Cardiac septum (tissue), 1 donor: Measurements from ENCODE around the gene DEGS2. TPM values are rescaled to one million over a fixed set of nuclear protein-coding genes. Genes with fewer than 3 reads are reported as not detected.

Experiments used
- DNase-seq: peaks from one replicate; pipeline ENCODE4 v3.0.0-alpha.2; 2020; ENCODE audit warnings: low spot score
- intact Hi-C: fragments of 100-400 bp; cut with DNase I; formaldehyde crosslinking; loops from one replicate; pipeline ENCODE4 v1.14.0; 2022
- total RNA-seq: library from RNA; stranded (reverse); fragmentation: NEBNext Ultra II Directional; extraction: Animal tissue kit (Norgen Biotek cat#: 25700); gene quantifications from one replicate; pipeline ENCODE4 v1.2.1, GENCODE V29; 2021
- donor health status: DM: no; HTN: no; CAD: no.

Gene DEGS2
- total RNA-seq, 1 donor from 2014 or later = not detected

DNA sequence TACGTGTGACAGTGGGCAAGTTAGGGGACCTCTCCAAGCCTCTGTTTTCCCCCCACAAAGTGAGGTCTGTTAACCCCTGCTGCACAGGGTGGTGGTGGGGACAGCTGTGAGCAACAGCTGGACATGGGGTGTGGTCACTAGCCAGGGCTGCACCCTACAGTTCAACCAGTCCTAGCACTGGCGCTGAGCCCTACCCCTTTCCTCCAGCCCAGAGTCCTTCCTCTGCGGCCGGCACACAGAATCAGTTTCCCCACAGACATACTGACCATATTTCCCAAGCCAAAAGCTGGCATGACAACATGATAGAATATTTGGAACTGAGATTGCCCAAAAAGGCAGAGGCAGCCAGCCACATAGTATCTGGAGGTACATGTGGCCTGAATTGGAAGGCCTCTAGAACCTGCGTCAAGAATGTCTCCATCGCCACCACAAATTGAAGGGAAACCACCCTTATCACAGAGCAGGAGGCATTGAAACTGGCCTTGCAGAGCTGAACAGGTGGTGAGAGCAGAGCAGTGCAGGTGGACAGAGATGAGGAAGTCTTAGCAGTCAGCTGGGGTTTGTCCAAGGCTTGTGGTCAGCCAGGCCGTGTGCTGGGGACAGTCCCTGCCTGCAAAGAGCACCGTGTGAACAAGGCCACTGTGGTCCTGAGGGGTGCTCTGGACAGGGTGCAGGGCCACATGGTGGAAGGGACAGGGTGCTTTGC, 21.2 kb downstream of the DEGS2 start:
- no peak for DNase-seq
- intact Hi-C loops = no loop called here

DNA sequence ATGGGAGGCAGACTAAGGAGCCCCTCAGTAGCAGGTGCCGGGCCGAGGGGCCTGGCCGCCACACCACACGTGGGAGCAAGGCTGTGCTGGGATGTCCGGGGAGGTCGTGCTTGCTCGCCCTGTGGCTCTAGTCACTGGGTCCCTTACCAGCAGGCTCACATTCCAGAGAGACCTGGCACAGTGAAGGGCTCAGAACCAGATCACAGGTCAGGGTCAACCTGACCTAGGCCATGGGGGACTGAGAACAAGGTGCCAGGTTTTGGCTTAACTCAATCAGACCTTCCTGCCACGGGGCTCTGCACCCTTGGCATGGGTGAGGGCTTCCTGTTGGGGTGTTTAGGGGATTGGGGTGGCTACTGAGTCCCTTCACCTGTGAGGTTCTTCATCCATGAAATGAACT, 22.3 kb downstream of the DEGS2 start:
- no peak for DNase-seq
- intact Hi-C loops = no loop called here

DNA sequence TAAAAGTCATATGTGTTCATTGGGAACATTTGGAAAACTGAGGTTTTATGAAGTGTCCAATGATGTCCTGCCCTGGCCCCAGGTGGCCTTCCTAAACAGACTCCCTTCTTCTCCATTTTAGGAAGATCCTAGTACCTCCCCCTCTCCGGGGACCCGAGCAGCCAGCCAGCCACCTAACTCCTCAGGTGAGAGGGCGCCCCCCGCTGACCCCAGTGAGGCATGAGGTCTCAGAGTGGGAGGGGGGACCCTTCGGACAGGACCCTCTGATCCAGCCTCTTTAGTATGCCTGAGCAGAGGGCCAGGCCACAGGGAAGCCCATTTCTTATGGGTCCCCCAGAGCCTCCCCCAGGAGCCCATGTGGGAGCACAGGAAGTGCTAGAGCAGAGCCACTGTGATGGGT, 23.7 kb downstream of the DEGS2 start:
- no peak for DNase-seq
- intact Hi-C loops = no loop called here

DNA sequence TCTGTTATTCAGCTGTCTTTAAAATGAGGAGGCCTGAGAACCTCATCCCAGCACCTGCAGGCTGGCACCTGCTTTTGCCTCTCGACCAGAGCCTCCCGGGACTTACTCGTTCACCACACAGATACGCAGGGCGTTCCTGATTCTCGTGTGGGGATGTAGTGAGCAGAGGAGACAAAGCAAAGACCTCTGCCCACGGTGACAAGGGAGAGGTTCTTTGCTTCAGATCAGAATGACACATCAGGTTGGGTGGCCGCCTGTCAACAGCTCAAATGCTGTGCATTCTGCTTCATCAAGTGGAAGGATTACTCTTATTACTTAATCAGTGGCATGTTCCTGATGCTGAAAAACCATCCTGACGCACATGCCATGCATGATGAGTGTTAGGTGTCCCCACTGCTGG, 24.4 kb downstream of the DEGS2 start:
- intact Hi-C loops = no loop called here
- no peak for DNase-seq

DNA sequence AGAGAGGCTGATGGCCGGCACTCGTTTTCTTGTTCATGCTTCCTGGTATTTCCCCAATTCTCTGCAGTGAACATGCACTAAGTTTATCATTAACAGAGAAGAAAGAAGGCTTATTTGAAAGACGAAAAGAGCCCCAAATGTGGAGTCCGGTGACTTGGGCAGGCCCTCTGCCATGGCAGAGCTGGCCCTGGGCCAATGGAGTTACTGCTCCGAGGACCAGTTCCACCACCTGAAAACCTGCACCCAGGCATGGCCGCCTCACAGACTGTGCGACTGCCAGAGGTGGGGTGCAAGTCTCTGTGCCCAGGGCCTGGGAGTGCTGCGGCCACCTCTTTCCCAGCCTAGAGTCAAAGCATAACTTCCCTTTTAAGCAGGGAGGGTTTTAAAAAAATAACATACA, 24.9 kb downstream of the DEGS2 start:
- intact Hi-C loops = no loop called here
- DNase-seq = no peak

DNA sequence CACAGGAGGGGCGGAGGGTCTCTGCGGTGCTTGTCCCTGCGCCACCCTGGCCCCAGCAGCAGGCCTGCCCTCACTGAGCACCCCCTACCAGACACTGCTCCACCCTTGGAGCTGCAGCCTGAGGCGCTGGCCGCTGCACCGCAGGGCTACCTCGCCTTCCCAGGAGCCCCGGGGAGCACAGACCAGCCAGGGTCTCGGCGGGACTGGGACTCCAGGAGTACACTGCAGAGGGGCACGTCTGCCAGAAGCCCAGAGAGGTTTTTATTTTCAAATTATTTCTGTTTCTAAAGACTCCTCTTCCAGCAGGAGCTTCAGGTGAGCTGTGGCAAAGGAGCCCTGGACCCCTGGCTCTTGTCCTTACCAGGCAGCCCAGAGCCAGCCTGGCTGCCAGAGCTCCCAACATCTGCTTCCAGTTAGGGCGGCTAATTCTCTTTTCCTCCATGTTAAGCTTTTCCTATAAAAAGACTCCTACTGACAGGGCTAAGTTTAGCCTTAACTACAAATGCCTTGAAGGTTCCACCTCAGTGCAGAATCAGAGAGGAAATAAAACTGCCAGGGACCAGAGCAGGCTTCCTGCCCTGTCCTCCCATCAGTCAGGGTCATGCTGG, 26.4 kb downstream of the DEGS2 start:
- no peak for DNase-seq
- intact Hi-C loops = no loop called here

DNA sequence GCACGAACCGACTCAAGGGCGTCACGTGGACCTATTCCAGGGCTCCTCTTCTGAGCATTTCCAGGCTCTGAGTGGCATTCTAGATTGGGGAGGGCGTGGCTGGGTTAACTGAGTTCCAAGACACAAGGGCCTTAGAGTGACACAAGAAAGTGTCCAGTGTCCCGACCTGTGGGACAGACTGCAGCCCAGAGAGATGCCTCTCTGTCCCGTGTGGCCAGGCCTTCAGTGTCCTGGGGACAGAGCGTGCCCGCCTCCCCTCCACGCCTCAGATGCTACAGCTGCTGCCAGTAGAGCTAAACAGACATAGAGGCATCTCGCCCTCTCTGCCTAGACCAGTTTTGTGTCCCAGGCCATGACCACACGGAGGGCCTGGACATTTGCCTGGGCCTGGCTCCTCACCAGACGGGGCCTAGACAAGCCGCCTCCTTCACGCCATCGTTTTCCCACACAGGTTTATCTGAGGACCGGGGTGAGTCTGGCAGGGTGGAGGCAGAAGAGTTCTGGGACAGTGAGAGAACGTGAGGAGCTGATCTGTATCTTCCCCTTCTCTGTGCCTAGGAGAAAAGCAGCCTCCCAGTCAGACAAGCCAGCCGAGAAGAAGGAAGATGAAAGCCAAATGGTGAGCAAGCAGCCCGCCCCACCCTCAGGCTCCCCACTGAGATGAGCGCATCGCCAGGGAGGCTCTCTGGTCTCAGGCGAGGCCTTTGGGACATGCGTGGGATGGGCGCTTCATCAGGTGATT, 27.1 kb downstream of the DEGS2 start:
- no peak for DNase-seq
- intact Hi-C loops = no loop called here

DNA sequence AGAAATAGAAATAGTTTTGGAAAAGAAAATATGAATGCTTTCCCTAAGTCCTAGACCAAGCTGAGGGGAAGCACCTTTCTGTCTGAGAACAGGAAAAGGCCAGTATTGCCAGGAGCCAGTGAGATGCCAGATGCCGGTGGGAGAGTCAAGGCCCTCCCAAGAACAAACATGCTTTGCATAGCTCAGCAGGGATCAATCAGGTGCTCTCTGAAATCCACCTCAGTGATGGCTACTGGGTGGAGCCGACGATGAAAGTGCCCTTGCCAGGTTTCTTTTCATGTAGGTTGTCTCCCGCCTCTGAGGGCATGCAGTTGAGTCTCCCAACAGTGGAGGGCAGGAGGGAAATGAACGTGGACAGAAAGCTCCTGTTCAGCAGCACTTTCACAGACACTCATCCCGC, 28.3 kb downstream of the DEGS2 start:
- intact Hi-C loops = no loop called here
- no peak for DNase-seq

DNA sequence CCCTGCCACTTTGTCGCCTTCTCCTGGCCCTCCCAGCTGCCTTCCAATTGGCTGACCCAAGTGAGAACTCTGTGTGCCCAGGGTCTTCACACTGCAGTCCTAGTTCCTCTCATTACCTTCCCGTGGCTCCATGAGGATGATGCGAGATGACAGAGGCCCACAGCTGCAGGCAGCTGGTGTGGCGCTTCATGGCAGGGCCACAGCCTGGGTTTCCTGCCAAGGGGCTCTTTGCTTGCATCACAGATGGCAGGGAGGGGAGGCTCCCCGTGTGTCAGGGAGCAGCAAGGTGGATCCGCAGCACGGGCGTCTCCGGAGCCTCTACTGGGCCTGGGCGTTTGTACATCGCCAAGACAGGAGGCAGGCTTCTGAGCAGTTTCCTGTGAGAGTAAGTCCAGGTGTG, 28.9 kb downstream of the DEGS2 start:
- no peak for DNase-seq
- intact Hi-C loops = no loop called here

DNA sequence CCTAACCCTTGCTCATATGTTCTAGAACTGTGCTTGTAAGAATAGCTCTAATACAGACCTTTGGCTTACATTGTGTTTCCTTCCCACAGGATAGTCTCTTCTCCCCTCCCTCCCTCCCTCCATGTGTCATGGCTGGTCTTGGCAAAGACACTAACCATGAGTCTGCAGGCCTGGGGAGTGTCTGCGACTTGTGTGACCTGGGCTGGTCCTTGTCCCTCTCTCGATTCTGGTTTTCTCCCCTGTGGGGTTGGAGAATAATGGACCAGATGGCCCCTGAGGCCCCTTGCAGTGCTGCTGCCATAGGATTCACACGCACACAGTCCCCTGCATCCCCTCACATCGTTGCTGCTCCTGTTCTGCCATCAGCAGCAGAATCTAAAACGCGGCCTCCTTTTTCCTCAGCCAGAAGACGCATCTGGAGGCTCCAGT, 30.3 kb downstream of the DEGS2 start:
- intact Hi-C loops = no loop called here
- DNase-seq = no peak

DNA sequence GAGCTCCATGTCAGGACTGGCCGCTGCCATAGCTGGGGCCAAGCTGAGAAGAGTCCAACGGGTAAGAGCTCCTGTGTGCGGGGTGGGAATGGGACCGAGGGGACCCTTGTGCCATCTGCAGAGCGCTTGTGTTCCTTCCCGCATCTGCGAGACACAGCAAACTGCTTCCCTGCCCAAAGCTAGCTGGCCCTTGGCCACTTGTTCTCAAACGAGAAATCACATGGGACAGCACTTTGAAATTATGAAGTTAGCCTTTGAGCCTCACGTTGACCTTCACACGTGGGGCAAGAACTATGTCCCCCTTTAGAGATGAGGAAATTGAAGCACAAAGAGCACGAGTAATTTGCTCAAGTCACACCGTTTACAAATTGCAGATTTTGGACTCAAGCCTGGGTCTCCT, 30.8 kb downstream of the DEGS2 start:
- DNase-seq = no peak
- intact Hi-C loops = no loop called here

DNA sequence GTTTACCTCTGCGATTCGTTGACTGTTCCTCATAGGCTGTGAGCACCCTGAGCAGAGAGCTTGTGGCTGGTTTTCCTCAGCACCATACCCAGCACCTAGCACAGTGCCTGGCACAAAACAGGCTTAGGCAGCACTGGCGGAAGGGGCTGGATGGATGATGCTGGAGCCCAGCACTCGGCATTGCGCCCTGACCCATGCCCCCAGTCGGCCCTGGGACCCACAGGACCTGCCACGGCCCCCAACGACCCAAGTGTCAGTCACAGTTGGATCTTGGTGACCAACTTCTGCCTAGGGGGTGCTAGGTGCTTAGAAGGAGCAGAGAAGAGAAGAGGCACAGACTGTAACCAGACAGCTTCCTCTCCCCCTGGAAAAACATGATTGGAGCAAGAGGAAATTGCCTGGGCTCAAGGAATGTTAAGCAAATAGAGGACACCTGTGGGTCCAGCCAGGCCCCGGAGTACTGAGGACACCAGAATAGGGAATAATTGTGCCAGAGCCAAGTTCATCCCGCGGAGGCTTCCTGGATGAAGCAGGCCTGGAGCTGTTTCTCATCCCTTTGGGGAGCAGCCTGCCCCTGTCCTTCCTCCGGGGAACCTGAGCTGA, 31.5 kb downstream of the DEGS2 start:
- DNase-seq = no peak
- intact Hi-C loops = no loop called here

DNA sequence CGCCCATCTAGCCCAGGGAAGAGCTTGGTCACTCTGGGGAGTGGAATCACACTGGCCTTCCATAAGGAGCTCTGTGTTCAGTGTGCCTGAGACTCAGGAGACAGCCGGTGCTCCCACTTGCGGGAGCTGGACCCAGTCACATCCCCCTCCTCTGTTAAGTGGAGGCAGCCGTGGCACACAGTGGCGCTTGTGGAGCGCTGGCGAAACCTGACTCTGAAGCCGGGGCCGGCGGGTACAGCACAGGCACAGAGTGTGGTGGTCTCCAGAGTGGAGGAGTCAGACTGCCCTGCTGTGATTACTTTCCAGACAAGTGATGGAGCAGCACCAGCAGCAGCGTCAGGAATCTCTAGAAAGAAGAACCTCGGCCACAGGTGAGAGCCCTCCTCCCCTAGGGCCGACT, 33.0 kb downstream of the DEGS2 start:
- intact Hi-C loops = no loop called here
- no peak for DNase-seq

DNA sequence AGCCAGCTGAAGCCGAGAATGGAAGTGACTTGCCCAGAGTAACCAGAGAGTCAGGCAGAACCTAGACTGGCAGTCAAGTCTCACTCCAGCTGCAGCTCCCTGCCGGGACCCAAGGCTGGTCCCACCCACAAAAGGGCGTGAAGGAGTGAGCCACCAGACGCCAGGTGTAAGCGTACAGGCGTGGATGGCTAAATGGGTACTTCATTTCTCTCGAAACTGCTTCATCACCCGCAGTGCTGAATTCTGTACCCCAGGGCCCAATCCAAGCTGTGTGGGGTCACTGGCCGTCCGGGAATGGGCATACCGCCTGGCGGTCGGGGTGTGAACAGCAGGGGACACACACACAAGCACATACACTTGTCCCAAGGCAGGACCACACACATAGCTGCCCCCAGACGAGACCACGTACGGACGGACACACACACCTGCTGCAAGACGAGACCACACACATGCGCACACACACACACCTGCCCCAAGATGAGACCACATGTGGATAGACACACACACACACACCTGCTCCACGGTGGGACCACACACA, 34.8 kb downstream of the DEGS2 start:
- intact Hi-C loops = no loop called here

DNA sequence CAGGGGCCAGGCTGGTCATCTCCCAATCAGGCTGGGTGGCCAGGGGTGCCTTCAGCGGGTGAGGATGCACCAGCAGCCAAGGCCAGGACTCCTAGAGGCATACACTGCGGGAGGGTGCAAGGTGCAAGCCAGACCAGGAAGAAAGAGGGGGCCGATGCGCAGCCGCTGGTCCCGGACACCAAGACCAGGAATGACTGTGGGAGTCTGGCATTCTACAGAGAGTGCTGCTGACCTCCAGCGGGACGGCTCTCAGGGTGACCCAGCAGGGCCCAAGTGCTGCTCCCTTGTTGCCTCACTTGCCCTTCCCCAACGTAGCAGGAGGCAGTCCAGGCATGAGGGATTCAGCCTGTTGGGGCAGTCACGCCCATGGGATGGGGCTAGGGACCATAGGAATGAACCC, 35.8 kb downstream of the DEGS2 start:
- intact Hi-C loops = no loop called here
- DNase-seq = no peak

More for the DNA sequence above, 34.8 kb downstream of the DEGS2 start:
- no peak for DNase-seq

DNA sequence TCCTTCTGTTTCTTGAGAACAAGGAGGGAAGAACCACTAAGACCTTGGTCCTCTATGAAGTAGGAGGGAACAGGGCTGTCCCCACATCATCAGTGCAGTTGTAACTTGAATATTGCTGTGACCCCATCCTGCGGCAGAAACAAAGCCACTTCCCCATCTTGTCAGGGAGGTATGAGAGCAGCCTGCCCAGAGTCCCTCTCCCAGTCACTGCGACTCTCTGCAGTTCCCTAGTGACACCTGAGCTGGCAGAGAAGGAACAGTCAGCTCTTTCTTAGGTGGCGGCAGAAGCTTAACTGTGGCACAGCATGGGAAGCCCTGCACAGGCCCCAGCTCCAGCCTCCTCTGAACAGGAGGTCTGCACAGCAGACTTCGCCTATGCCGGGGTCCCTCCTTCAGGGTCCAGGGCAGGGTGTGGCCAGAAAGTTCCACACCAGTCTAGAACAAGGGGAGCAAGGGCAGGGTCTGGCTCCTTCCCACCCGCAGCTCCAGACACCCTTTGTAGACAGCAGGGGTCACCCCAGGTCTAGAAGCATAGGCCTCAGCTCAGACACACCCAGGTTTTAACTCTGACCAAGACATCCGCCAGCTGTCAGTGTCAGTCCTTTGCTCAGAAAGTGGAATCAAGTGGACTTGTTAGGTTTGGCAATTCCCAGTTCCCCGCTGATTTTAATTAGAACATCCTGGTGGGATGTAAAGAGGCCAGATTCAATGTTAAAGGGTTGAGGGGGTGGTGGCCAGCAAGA, 36.8 kb downstream of the DEGS2 start:
- intact Hi-C loops = no loop called here
- no peak for DNase-seq

DNA sequence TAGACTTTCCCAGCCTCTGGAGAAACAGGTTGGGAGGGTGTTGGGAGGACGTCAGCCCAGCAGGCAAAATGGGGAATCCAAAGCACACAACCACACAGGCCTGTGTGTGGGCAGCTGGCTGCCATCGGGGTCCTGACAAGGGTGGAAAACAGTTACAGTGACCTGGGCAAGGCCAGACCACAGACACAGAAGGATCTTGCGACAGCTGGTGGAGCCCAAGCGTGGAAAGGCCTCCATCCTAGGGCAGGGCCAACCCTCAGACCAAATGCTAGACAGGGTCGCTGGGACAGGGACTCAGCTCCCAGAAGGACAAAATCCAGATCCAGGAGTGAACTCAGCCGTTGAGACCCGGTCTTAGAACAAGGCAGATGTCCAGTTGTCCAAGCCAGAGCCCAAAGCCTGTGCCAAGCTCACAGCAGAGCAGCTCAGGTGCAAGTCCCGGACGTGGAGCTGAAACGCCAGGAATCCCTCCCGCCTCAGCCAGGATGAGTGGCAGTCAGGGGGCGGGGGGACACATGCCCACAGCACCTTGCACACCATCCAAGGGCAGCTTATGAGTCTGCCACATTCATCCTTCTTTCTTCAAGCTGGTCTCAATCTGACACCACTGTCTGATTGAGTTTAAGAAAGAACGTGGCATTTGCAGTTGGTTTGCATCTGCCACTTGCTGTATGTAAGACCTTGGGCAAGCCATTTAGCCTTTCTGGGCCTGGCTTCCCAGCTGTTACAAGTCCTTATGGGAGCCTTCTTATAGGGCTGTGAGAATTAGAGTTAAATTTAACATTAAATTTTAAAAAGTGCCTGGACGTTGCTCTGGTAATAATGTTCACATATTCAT, 37.6 kb downstream of the DEGS2 start:
- no peak for DNase-seq
- intact Hi-C loops = no loop called here

DNA sequence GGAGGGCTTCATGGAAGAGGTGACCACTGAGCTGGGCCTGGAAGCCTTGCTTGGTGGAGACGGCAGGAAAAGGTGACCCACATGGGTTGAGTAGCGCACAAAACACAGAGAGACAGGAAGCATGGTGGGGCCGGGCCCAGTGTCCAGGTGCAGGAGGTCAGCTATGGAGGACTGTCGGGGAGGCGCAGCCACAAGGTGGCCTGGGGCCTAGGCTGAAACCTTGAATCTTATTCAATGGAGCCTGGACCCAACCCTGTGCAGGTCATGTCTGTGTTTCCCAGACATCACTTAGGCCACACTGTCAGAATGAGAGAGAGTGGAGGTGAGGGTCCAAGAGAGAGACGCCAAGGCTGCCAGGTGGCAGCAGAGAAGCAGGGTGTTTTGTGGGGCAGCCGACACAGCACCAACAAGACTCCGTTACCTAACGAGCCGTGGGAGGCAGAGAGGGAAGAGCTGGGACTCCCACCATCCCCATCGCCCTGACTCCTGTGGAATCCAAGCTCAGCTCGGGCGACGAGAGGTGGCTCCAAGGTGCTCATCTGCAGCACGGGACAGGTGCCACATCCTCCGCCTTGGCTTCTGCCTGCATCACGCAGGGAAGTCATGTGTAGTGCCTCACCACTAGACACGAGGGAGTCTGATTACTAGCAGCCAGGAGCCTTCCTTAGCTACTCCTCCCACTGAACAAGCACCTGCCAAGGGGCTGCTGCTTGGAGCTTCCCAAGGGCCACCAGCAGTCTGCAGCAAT, 38.7 kb downstream of the DEGS2 start:
- intact Hi-C loops = no loop called here
- DNase-seq = no peak
